Kidney (tissue), 14 donors: ENCODE results near the gene IL21R. TPM values are rescaled to one million over a fixed set of nuclear protein-coding genes. Genes with fewer than 3 reads are reported as not detected.

ENCODE experiments used
- DNase-seq, 5 donors: peaks; one replicate each; pipeline ENCODE4 v3.0.0-alpha.2; 2013 to 2020
- FAIRE-seq: peaks from 2 replicates; lab custom pipeline; 2012; peaks lifted over from hg19 to GRCh38; lab: Jason Lieb, UNC
- H3K27ac ChIP-seq, 2 donors: one replicate each; pipeline ENCODE4 v1.7.0; 2013; ENCODE audit warnings: low read depth in 2 of 2, low read length in 2 of 2, inconsistent platforms in 1 of 2
- H3K27me3 ChIP-seq: one replicate; pipeline ENCODE4 v1.7.1; 2013; ENCODE audit warnings: low read length, inconsistent platforms; ENCODE audit not compliant: control insufficient read depth, insufficient read depth
- H3K36me3 ChIP-seq, 3 donors: one replicate each; pipeline versions ENCODE4 v1.7.0 to v1.7.1; 2013; ENCODE audit warnings: low read length in 3 of 3, control low read depth in 1 of 3, inconsistent platforms in 1 of 3; ENCODE audit not compliant: insufficient read depth in 3 of 3, control insufficient read depth in 2 of 3
- H3K4me1 ChIP-seq, 3 donors: one replicate each; pipeline versions ENCODE4 v1.7.0 to v1.7.1; 2013; ENCODE audit warnings: low read length in 3 of 3, inconsistent platforms in 1 of 3, low read depth in 1 of 3; ENCODE audit not compliant: control insufficient read depth in 2 of 3, insufficient read depth in 2 of 3
- H3K4me3 ChIP-seq, 3 donors: one replicate each; pipeline versions ENCODE4 v1.7.0 to v1.8.1; 2013; ENCODE audit warnings: low read length in 3 of 3, control low read depth in 1 of 3, inconsistent platforms in 1 of 3
- H3K9ac ChIP-seq, 3 donors: one replicate each; pipeline versions ENCODE4 v1.7.0 to v1.7.1; 2013; ENCODE audit warnings: low read length in 3 of 3, control low read depth in 1 of 3, inconsistent platforms in 1 of 3
- H3K9me3 ChIP-seq, 3 donors: one replicate each; pipeline versions ENCODE4 v1.7.0 to v1.7.1; 2013; ENCODE audit warnings: low read length in 3 of 3, control low read depth in 1 of 3, inconsistent platforms in 1 of 3; ENCODE audit not compliant: control insufficient read depth in 2 of 3, insufficient read depth in 1 of 3
- intact Hi-C: fragments of 100-400 bp; cut with DNase I; formaldehyde crosslinking; loops from one replicate; pipeline ENCODE4 v1.11.1; 2022
- polyA plus RNA-seq: library from polyadenylated mRNA; stranded (reverse); fragments of 350-450 nt; fragmentation: Illumina TruSeq; extraction: RNeasy Lipid Tissue Mini Kit (QIAGEN cat#74804); gene quantifications from one replicate; pipeline ENCODE4 v1.2.3, GENCODE V29; 2014; ENCODE audit warnings: low read depth, low replicate concordance; ENCODE audit not compliant: insufficient read depth
- total RNA-seq: library from RNA; stranded (reverse); fragmentation: NEBNext Ultra II Directional; extraction: Animal tissue kit (Norgen Biotek cat#: 25700); gene quantifications from one replicate; pipeline ENCODE4 v1.2.1, GENCODE V29; 2021
- TF ChIP-seq, protein P1 (sequence below): IDR thresholded peaks from 3 replicates; pipeline ENCODE4 v1.5.1; 2012; ENCODE audit warnings: mild to moderate bottlenecking, moderate library complexity, borderline replicate concordance; ENCODE audit not compliant: insufficient read depth; ENCODE audit errors: extremely low read depth
- donor health status: control.
- donor health status: control.
- donor health status: control.
- donor health status: control.
- donor health status: control.
- donor health status: DM: yes; HTN: yes; CAD: no.
- donor health status: Normal renal cell carcinoma (clear cell type).

The IL21R gene
- total and polyA plus RNA-seq, 2 donors from 2014 or later: 0.65 to 3.0 TPM

GRCh38 chr16:27402964-27403600, 1.1 kb downstream of the IL21R start:
- Histone ChIP-seq H3K9me3 (no peaks in the 10 kb centered on the region), H3K27me3 (no peaks in the 10 kb centered on the region), H3K27ac (no peak overlapping the region), H3K9ac (no peak overlapping the region), H3K4me3 (peak overlapping the region in 2 of 3 donors; percentile 6 to 29), H3K36me3 (no peaks in the 10 kb centered on the region), H3K4me1 (peaks cover 0 to 11% (median 0%) of the 10 kb centered on the region in 3 donors)
- TF ChIP-seq, protein P1, sequence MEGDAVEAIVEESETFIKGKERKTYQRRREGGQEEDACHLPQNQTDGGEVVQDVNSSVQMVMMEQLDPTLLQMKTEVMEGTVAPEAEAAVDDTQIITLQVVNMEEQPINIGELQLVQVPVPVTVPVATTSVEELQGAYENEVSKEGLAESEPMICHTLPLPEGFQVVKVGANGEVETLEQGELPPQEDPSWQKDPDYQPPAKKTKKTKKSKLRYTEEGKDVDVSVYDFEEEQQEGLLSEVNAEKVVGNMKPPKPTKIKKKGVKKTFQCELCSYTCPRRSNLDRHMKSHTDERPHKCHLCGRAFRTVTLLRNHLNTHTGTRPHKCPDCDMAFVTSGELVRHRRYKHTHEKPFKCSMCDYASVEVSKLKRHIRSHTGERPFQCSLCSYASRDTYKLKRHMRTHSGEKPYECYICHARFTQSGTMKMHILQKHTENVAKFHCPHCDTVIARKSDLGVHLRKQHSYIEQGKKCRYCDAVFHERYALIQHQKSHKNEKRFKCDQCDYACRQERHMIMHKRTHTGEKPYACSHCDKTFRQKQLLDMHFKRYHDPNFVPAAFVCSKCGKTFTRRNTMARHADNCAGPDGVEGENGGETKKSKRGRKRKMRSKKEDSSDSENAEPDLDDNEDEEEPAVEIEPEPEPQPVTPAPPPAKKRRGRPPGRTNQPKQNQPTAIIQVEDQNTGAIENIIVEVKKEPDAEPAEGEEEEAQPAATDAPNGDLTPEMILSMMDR: no peak
- DNase-seq (no peak), FAIRE-seq (no peak)
- intact Hi-C loops: no loop called here

DNA sequence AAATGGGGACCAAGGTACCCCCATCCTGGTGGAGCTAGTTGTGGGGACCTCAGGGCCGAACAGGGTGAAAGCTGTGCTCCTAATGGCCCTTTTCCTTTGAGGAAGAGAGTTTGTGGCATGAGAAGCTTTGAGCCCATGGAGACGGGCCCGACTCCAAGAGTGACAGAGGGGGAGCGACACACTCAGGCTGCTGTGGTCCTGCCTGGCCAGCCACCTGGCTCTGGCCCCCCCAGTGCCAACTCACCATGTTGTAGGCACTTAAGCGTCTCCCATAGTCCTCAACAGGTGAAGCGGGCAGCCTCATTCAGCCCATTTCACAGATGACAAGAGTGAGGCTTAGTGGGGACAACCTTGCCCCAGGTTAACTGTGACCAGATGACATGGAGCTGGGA, 1.6 kb downstream of the IL21R start:
- no peaks in the 10 kb centered on the region for H3K27me3 ChIP-seq
- H3K9me3 ChIP-seq: no peaks in the 10 kb centered on the region
- no peak for FAIRE-seq
- TF ChIP-seq, protein P1: no peak
- no peak overlapping the region for H3K4me3 ChIP-seq
- no peaks in the 10 kb centered on the region for H3K36me3 ChIP-seq
- no peak for DNase-seq
- no peak overlapping the region for H3K27ac ChIP-seq
- H3K4me1 ChIP-seq: peaks cover 0 to 11% (median 0%) of the 10 kb centered on the region in 3 donors
- no peak overlapping the region for H3K9ac ChIP-seq
- intact Hi-C loops: no loop called here

GRCh38 chr16:27404163-27404823, 2.3 kb downstream of the IL21R start:
- H3K27me3 ChIP-seq: no peaks in the 10 kb centered on the region
- no peak overlapping the region for H3K27ac ChIP-seq
- H3K9ac ChIP-seq: no peak overlapping the region
- FAIRE-seq (no peak), DNase-seq (no peak)
- intact Hi-C loops: no loop called here
- H3K36me3 ChIP-seq: no peaks in the 10 kb centered on the region
- H3K4me1 ChIP-seq: peaks cover 0 to 11% (median 0%) of the 10 kb centered on the region in 3 donors
- no peak overlapping the region for H3K4me3 ChIP-seq
- TF ChIP-seq, protein P1: no peak
- H3K9me3 ChIP-seq: no peaks in the 10 kb centered on the region
